HepG2 (cell line): ENCODE results near the gene BAIAP2L1.
"Not testable (repeated sequence)": the region's sequence is repeated elsewhere in the genome, so short reads cannot be mapped to it uniquely, and the experiment has no call there.

Experiments
- EHMT2 ChIP-seq: fragments of 200-600 bp; sonication (generic); IDR thresholded peaks from 2 replicates; pipeline ENCODE4 v1.7.0; 2017; ENCODE audit warnings: antibody characterized with exemption, low read depth, low read length, borderline replicate concordance
- ELF4 ChIP-seq: sonication (generic); formaldehyde crosslinking; IDR thresholded peaks from 2 replicates; pipeline ENCODE4 v1.5.0; 2020; ENCODE audit warnings: missing genetic modification reagents, mild to moderate bottlenecking, moderate library complexity, borderline replicate concordance
- POLR2AphosphoS5 ChIP-seq: IDR thresholded peaks from 2 replicates; pipeline ENCODE4 v1.6.1; 2012; ENCODE audit warnings: low read depth, low read length
- TAF1 ChIP-seq: sonication (generic); formaldehyde crosslinking; IDR thresholded peaks from 2 replicates; pipeline ENCODE4 v1.4.0; 2020; ENCODE audit warnings: missing genetic modification reagents
- ZNF432 ChIP-seq: sonication (generic); formaldehyde crosslinking; IDR thresholded peaks from 2 replicates; pipeline ENCODE4 v1.5.0; 2020; ENCODE audit warnings: missing genetic modification reagents, mild to moderate bottlenecking, borderline replicate concordance
- ZNF703 ChIP-seq: sonication (generic); formaldehyde crosslinking; IDR thresholded peaks from 2 replicates; pipeline ENCODE4 v1.5.1; 2020; ENCODE audit warnings: missing genetic modification reagents, mild to moderate bottlenecking, moderate library complexity, borderline replicate concordance
- ZSCAN29 ChIP-seq: sonication (generic); formaldehyde crosslinking; conservative IDR thresholded peaks from 2 replicates; pipeline ENCODE4 v1.4.0; 2020; ENCODE audit warnings: mild to moderate bottlenecking, missing genetic modification reagents
- TF ChIP-seq, protein P1 (sequence below): sonication (generic); formaldehyde crosslinking; IDR thresholded peaks from 2 replicates; pipeline ENCODE4 v1.5.0; 2020; ENCODE audit warnings: mild to moderate bottlenecking, missing genetic modification reagents, moderate library complexity
- TF ChIP-seq, protein P2 (sequence below): sonication (generic); formaldehyde crosslinking; IDR thresholded peaks from 2 replicates; pipeline ENCODE4 v1.5.1; 2020; ENCODE audit warnings: missing genetic modification reagents, mild to moderate bottlenecking, borderline replicate concordance
- TF ChIP-seq, protein P3 (sequence below): sonication (generic); formaldehyde crosslinking; IDR thresholded peaks from 2 replicates; pipeline ENCODE4 v1.4.0; 2020; ENCODE audit warnings: missing genetic modification reagents
- TF ChIP-seq, protein P4 (sequence below): sonication (generic); formaldehyde crosslinking; IDR thresholded peaks from 2 replicates; pipeline ENCODE4 v1.8.0; 2022; ENCODE audit warnings: missing genetic modification reagents, mild to moderate bottlenecking, borderline replicate concordance
- TF ChIP-seq, protein P5 (sequence below), 2 experiments: IDR thresholded peaks; 2 replicates each; pipeline ENCODE4 v1.6.1; 2011 to 2012; ENCODE audit warnings: low read length in 2 of 2, borderline replicate concordance in 1 of 2, low read depth in 1 of 2, mild to moderate bottlenecking in 1 of 2, moderate library complexity in 1 of 2
- TF ChIP-seq, protein P6 (sequence below): sonication (generic); formaldehyde crosslinking; IDR thresholded peaks from 2 replicates; pipeline ENCODE4 v1.8.1; 2022; ENCODE audit warnings: mild to moderate bottlenecking, missing genetic modification reagents

GRCh38 chr7:98419988-98420387, 19.1 kb upstream of the BAIAP2L1 start:
- not testable (repeated sequence) for TF ChIP-seq ZNF432 (CRISPR knock-in tag); ZNF703; ZSCAN29; POLR2AphosphoS5; EHMT2; TAF1 (CRISPR knock-in tag); ELF4 (CRISPR knock-in tag)
- TF ChIP-seq, protein P1, sequence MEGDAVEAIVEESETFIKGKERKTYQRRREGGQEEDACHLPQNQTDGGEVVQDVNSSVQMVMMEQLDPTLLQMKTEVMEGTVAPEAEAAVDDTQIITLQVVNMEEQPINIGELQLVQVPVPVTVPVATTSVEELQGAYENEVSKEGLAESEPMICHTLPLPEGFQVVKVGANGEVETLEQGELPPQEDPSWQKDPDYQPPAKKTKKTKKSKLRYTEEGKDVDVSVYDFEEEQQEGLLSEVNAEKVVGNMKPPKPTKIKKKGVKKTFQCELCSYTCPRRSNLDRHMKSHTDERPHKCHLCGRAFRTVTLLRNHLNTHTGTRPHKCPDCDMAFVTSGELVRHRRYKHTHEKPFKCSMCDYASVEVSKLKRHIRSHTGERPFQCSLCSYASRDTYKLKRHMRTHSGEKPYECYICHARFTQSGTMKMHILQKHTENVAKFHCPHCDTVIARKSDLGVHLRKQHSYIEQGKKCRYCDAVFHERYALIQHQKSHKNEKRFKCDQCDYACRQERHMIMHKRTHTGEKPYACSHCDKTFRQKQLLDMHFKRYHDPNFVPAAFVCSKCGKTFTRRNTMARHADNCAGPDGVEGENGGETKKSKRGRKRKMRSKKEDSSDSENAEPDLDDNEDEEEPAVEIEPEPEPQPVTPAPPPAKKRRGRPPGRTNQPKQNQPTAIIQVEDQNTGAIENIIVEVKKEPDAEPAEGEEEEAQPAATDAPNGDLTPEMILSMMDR (CRISPR knock-in tag): not testable (repeated sequence)
- TF ChIP-seq, protein P2, sequence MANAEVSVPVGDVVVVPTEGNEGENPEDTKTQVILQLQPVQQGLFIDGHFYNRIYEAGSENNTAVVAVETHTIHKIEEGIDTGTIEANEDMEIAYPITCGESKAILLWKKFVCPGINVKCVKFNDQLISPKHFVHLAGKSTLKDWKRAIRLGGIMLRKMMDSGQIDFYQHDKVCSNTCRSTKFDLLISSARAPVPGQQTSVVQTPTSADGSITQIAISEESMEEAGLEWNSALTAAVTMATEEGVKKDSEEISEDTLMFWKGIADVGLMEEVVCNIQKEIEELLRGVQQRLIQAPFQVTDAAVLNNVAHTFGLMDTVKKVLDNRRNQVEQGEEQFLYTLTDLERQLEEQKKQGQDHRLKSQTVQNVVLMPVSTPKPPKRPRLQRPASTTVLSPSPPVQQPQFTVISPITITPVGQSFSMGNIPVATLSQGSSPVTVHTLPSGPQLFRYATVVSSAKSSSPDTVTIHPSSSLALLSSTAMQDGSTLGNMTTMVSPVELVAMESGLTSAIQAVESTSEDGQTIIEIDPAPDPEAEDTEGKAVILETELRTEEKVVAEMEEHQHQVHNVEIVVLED: not testable (repeated sequence)
- TF ChIP-seq, protein P3, sequence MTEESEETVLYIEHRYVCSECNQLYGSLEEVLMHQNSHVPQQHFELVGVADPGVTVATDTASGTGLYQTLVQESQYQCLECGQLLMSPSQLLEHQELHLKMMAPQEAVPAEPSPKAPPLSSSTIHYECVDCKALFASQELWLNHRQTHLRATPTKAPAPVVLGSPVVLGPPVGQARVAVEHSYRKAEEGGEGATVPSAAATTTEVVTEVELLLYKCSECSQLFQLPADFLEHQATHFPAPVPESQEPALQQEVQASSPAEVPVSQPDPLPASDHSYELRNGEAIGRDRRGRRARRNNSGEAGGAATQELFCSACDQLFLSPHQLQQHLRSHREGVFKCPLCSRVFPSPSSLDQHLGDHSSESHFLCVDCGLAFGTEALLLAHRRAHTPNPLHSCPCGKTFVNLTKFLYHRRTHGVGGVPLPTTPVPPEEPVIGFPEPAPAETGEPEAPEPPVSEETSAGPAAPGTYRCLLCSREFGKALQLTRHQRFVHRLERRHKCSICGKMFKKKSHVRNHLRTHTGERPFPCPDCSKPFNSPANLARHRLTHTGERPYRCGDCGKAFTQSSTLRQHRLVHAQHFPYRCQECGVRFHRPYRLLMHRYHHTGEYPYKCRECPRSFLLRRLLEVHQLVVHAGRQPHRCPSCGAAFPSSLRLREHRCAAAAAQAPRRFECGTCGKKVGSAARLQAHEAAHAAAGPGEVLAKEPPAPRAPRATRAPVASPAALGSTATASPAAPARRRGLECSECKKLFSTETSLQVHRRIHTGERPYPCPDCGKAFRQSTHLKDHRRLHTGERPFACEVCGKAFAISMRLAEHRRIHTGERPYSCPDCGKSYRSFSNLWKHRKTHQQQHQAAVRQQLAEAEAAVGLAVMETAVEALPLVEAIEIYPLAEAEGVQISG (CRISPR knock-in tag): not testable (repeated sequence)
- TF ChIP-seq, protein P4, sequence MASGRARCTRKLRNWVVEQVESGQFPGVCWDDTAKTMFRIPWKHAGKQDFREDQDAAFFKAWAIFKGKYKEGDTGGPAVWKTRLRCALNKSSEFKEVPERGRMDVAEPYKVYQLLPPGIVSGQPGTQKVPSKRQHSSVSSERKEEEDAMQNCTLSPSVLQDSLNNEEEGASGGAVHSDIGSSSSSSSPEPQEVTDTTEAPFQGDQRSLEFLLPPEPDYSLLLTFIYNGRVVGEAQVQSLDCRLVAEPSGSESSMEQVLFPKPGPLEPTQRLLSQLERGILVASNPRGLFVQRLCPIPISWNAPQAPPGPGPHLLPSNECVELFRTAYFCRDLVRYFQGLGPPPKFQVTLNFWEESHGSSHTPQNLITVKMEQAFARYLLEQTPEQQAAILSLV (CRISPR knock-in tag): not testable (repeated sequence)
- TF ChIP-seq, protein P5, sequence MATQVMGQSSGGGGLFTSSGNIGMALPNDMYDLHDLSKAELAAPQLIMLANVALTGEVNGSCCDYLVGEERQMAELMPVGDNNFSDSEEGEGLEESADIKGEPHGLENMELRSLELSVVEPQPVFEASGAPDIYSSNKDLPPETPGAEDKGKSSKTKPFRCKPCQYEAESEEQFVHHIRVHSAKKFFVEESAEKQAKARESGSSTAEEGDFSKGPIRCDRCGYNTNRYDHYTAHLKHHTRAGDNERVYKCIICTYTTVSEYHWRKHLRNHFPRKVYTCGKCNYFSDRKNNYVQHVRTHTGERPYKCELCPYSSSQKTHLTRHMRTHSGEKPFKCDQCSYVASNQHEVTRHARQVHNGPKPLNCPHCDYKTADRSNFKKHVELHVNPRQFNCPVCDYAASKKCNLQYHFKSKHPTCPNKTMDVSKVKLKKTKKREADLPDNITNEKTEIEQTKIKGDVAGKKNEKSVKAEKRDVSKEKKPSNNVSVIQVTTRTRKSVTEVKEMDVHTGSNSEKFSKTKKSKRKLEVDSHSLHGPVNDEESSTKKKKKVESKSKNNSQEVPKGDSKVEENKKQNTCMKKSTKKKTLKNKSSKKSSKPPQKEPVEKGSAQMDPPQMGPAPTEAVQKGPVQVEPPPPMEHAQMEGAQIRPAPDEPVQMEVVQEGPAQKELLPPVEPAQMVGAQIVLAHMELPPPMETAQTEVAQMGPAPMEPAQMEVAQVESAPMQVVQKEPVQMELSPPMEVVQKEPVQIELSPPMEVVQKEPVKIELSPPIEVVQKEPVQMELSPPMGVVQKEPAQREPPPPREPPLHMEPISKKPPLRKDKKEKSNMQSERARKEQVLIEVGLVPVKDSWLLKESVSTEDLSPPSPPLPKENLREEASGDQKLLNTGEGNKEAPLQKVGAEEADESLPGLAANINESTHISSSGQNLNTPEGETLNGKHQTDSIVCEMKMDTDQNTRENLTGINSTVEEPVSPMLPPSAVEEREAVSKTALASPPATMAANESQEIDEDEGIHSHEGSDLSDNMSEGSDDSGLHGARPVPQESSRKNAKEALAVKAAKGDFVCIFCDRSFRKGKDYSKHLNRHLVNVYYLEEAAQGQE (IDR thresholded peaks at IDR 0.05; ENCODE audit: borderline replicate concordance in 1 of 2, low read depth in 1 of 2, low read length in 2 of 2): not testable (repeated sequence)
- TF ChIP-seq, protein P6, sequence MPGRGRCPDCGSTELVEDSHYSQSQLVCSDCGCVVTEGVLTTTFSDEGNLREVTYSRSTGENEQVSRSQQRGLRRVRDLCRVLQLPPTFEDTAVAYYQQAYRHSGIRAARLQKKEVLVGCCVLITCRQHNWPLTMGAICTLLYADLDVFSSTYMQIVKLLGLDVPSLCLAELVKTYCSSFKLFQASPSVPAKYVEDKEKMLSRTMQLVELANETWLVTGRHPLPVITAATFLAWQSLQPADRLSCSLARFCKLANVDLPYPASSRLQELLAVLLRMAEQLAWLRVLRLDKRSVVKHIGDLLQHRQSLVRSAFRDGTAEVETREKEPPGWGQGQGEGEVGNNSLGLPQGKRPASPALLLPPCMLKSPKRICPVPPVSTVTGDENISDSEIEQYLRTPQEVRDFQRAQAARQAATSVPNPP (CRISPR knock-in tag): not testable (repeated sequence)
